ENCODE measurements around the gene INSYN1. TPM values are rescaled to one million over a fixed set of nuclear protein-coding genes. Genes with fewer than 3 reads are reported as not detected.

INSYN1 gene
- total RNA-seq, 3 donors from 2014 or later (not counting 1 experiment from before 2014, with no cell fraction given) = not detected

DNA sequence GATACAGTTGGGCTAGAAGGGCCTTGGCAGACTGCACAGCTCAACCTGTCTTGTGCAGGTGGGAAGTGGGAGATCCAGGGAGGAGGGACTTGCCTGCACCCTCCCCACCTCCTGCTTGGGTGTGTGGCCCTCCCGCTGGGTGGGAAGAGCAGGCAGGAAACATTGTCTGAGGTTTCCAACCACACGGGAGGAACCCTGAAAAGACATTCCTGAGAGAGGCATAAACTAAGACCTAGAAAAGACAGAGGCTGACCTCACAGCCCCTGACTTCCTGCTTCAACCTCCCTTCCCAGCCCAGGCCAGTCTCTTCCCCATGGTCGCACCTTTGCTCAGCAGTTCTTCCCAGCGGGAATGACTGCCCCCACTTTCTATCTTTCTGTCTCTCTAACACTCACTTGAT lies 46.3 kb upstream of the INSYN1 start:
- intact Hi-C loops (cut with micrococcal nuclease) = no loop called here
- WGBS (ENCODE audit: insufficient coverage) = 17% methylated on average over 4 of the region's 4 CpGs
- no peak overlapping the region for H3K27ac Mint-ChIP-seq
- DNase-seq = no peak
- Histone ChIP-seq H3K4me1 (ENCODE audit: control insufficient read depth, insufficient read depth, low read length) (no peaks in the 10 kb centered on the region), H3K27ac (ENCODE audit: low read length) (no peak overlapping the region), H3K9me3 (ENCODE audit: control insufficient read depth, insufficient read depth, low read length) (no peaks in the 10 kb centered on the region), H3K36me3 (ENCODE audit: control insufficient read depth, insufficient read depth, low read length) (no peaks in the 10 kb centered on the region), H3K27me3 (ENCODE audit: control insufficient read depth, insufficient read depth, low read length) (no peaks in the 10 kb centered on the region), H3K4me3 (ENCODE audit: low read length) (no peak overlapping the region)
- H3K36me3 Mint-ChIP-seq = no peaks in the 10 kb centered on the region
- peaks cover 0 to 4% of the 10 kb centered on the region in 2 donors for H3K4me1 Mint-ChIP-seq
- H3K27me3 Mint-ChIP-seq (ENCODE audit: low read depth in 2 of 2) = peaks cover 0 to 3% of the 10 kb centered on the region in 2 donors
- ATAC-seq = no peak
- H3K4me3 Mint-ChIP-seq = no peak overlapping the region
- TF ChIP-seq, protein P1, sequence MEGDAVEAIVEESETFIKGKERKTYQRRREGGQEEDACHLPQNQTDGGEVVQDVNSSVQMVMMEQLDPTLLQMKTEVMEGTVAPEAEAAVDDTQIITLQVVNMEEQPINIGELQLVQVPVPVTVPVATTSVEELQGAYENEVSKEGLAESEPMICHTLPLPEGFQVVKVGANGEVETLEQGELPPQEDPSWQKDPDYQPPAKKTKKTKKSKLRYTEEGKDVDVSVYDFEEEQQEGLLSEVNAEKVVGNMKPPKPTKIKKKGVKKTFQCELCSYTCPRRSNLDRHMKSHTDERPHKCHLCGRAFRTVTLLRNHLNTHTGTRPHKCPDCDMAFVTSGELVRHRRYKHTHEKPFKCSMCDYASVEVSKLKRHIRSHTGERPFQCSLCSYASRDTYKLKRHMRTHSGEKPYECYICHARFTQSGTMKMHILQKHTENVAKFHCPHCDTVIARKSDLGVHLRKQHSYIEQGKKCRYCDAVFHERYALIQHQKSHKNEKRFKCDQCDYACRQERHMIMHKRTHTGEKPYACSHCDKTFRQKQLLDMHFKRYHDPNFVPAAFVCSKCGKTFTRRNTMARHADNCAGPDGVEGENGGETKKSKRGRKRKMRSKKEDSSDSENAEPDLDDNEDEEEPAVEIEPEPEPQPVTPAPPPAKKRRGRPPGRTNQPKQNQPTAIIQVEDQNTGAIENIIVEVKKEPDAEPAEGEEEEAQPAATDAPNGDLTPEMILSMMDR (IDR thresholded peaks at IDR 0.05) = no peak
- no peaks in the 10 kb centered on the region for H3K9me3 Mint-ChIP-seq

GRCh38 chr15:73797366-73798158 lies 44.4 kb upstream of the INSYN1 start:
- H3K4me1 Mint-ChIP-seq = peaks cover 0 to 4% of the 10 kb centered on the region in 2 donors

GRCh38 chr15:73796331-73796831 lies 43.2 kb upstream of the INSYN1 start:
- TF ChIP-seq, protein P1 (IDR thresholded peaks at IDR 0.05) = no peak
- Mint-ChIP-seq H3K9me3 (no peaks in the 10 kb centered on the region), H3K27ac (no peak overlapping the region), H3K4me1 (peaks cover 0 to 4% of the 10 kb centered on the region in 2 donors), H3K27me3 (ENCODE audit: low read depth in 2 of 2) (peaks cover 0 to 6% of the 10 kb centered on the region in 2 donors), H3K4me3 (no peak overlapping the region), H3K36me3 (no peaks in the 10 kb centered on the region)
- Histone ChIP-seq H3K27ac (ENCODE audit: low read length) (no peak overlapping the region), H3K4me1 (ENCODE audit: control insufficient read depth, insufficient read depth, low read length) (no peaks in the 10 kb centered on the region), H3K4me3 (ENCODE audit: low read length) (no peak overlapping the region), H3K36me3 (ENCODE audit: control insufficient read depth, insufficient read depth, low read length) (no peaks in the 10 kb centered on the region), H3K27me3 (ENCODE audit: control insufficient read depth, insufficient read depth, low read length) (no peaks in the 10 kb centered on the region), H3K9me3 (ENCODE audit: control insufficient read depth, insufficient read depth, low read length) (no peaks in the 10 kb centered on the region)
- no peak for DNase-seq
- intact Hi-C loops (cut with micrococcal nuclease) = no loop called here
- 87% methylated on average over 11 of the region's 11 CpGs for WGBS (ENCODE audit: insufficient coverage)
- no peak for ATAC-seq

More at GRCh38 chr15:73797366-73798158, 44.4 kb upstream of the INSYN1 start:
- no peaks in the 10 kb centered on the region for H3K27me3 ChIP-seq (ENCODE audit: control insufficient read depth, insufficient read depth, low read length)
- WGBS (ENCODE audit: insufficient coverage) = 83% methylated on average over 14 of the region's 14 CpGs
- no peak overlapping the region for H3K4me3 ChIP-seq (ENCODE audit: low read length)
- no peak overlapping the region for H3K27ac ChIP-seq (ENCODE audit: low read length)
- no peak for DNase-seq
- H3K36me3 ChIP-seq (ENCODE audit: control insufficient read depth, insufficient read depth, low read length) = no peaks in the 10 kb centered on the region
- ATAC-seq = no peak
- intact Hi-C loops (cut with micrococcal nuclease) = no loop called here
- no peaks in the 10 kb centered on the region for H3K9me3 Mint-ChIP-seq
- no peak overlapping the region for H3K4me3 Mint-ChIP-seq
- H3K36me3 Mint-ChIP-seq = no peaks in the 10 kb centered on the region
- H3K27me3 Mint-ChIP-seq (ENCODE audit: low read depth in 2 of 2) = peaks cover 0 to 6% of the 10 kb centered on the region in 2 donors
- no peaks in the 10 kb centered on the region for H3K9me3 ChIP-seq (ENCODE audit: control insufficient read depth, insufficient read depth, low read length)
- H3K27ac Mint-ChIP-seq = no peak overlapping the region
- TF ChIP-seq, protein P1 (IDR thresholded peaks at IDR 0.05) = no peak
- H3K4me1 ChIP-seq (ENCODE audit: control insufficient read depth, insufficient read depth, low read length) = no peaks in the 10 kb centered on the region

Data from natural killer cell (primary cell).